Keratinocyte (primary cell): ENCODE data around the gene DCP1A. TPM values are rescaled to one million over a fixed set of nuclear protein-coding genes. Genes with fewer than 3 reads are reported as not detected.

ENCODE experiments used
- DNase-seq: peaks from one replicate; pipeline ENCODE4 v3.0.0-alpha.2; 2011; ENCODE audit warnings: low read depth, missing footprints, low spot score
- FAIRE-seq: peaks from 2 replicates; lab custom pipeline; 2011; peaks lifted over from hg19 to GRCh38; lab: Jason Lieb, UNC
- H2AFZ ChIP-seq: 2 replicates; pipeline ENCODE4 v1.6.0; 2012; ENCODE audit warnings: low read length, control low read depth, inconsistent platforms; ENCODE audit not compliant: control insufficient read depth
- H3K27ac ChIP-seq: 2 replicates; pipeline ENCODE4 v1.5.1; 2011; ENCODE audit warnings: low read length; ENCODE audit not compliant: control insufficient read depth, insufficient read depth
- H3K27me3 ChIP-seq: 3 replicates; pipeline ENCODE4 v1.6.0; 2011; ENCODE audit warnings: low read length; ENCODE audit not compliant: control insufficient read depth, insufficient read depth; ENCODE audit errors: extremely low read depth
- H3K36me3 ChIP-seq, 2 experiments: 2 replicates in 1 of 2; 3 replicates in 1 of 2; pipeline ENCODE4 v1.5.1; 2011; ENCODE audit warnings: low read length in 2 of 2, mild to moderate bottlenecking in 1 of 2; ENCODE audit not compliant: control insufficient read depth in 2 of 2, insufficient read depth in 2 of 2; ENCODE audit errors: extremely low read depth in 1 of 2
- H3K4me1 ChIP-seq: 3 replicates; pipeline ENCODE4 v1.5.1; 2011; ENCODE audit warnings: low read length; ENCODE audit not compliant: control insufficient read depth, insufficient read depth; ENCODE audit errors: extremely low read depth
- H3K4me2 ChIP-seq: 3 replicates; pipeline ENCODE4 v1.6.0; 2011; ENCODE audit warnings: low read depth, low read length; ENCODE audit not compliant: control insufficient read depth, insufficient read depth; ENCODE audit errors: extremely low read depth
- H3K4me3 ChIP-seq, 3 experiments: fragments of 200-600 bp in 1 of 3; sonication (generic) in 1 of 3; 2 replicates in 2 of 3; 3 replicates in 1 of 3; pipeline ENCODE4 v1.5.1; 2011 to 2016; ENCODE audit warnings: low read length in 3 of 3, mild to moderate bottlenecking in 3 of 3, control low read depth in 2 of 3, inconsistent platforms in 1 of 3, low read depth in 1 of 3, mixed read lengths in 1 of 3, mixed run types in 1 of 3, moderate library complexity in 1 of 3; ENCODE audit not compliant: control insufficient read depth in 2 of 3, insufficient read depth in 2 of 3; ENCODE audit errors: extremely low read depth in 1 of 3
- H3K79me2 ChIP-seq: 2 replicates; pipeline ENCODE4 v1.6.0; 2012; ENCODE audit warnings: low read length; ENCODE audit not compliant: control insufficient read depth, insufficient read depth
- H3K9ac ChIP-seq: 3 replicates; pipeline ENCODE4 v1.6.0; 2011; ENCODE audit warnings: low read length; ENCODE audit not compliant: control insufficient read depth, insufficient read depth; ENCODE audit errors: extremely low read depth
- H3K9me1 ChIP-seq: 3 replicates; pipeline ENCODE4 v1.6.0; 2011; ENCODE audit warnings: low read length; ENCODE audit not compliant: control insufficient read depth, insufficient read depth; ENCODE audit errors: extremely low read depth
- H3K9me3 ChIP-seq: 2 replicates; pipeline ENCODE4 v1.5.1; 2012; ENCODE audit warnings: low read depth, low read length; ENCODE audit not compliant: control insufficient read depth
- H4K20me1 ChIP-seq: 3 replicates; pipeline ENCODE4 v1.6.0; 2011; ENCODE audit warnings: low read length; ENCODE audit not compliant: control insufficient read depth, insufficient read depth; ENCODE audit errors: extremely low read depth
- CTCF ChIP-seq, 3 experiments: IDR thresholded peaks in 1 of 3; conservative IDR thresholded peaks in 1 of 3; optimal IDR thresholded peaks in 1 of 3; 2 replicates in 2 of 3; 3 replicates in 1 of 3; pipeline versions ENCODE3 to v1.5.1; 2011; ENCODE audit warnings: low read length in 3 of 3, mild to moderate bottlenecking in 3 of 3, moderate library complexity in 2 of 3, control low read depth in 1 of 3, inconsistent platforms in 1 of 3; ENCODE audit not compliant: insufficient read depth in 2 of 3; ENCODE audit errors: extremely low read depth in 1 of 3
- EZH2 ChIP-seq: IDR thresholded peaks from one replicate; pipeline ENCODE4 v1.6.1; 2012; ENCODE audit warnings: inconsistent platforms, mild to moderate bottlenecking, low read length, moderate library complexity
- dilution Hi-C: fragments of 300-500 bp; cut with MboI; formaldehyde crosslinking; loops from one replicate; pipeline ENCODE4 v1.7.0; 2020; ENCODE audit warnings: low sequenced_read_pairs; ENCODE audit not compliant: extremely low pct_ligation_motif_present
- polyA plus RNA-seq, 5 experiments: library from polyadenylated mRNA; depleted of rRNA in 3 of 5; stranded (reverse) in 3 of 5; stranded (forward) in 1 of 5; unstranded in 1 of 5; fragments of >200 nt; gene quantifications; 1 replicate in 1 of 5; 2 replicates in 3 of 5; 3 replicates in 1 of 5; pipeline versions ENCODE4 v1.2.1 to v1.2.3, GENCODE V29; 2011 to 2012; ENCODE audit warnings: missing spikeins in 2 of 5, low read depth in 1 of 5, low replicate concordance in 1 of 5

Gene DCP1A
- polyA plus RNA-seq, 1 donor (not counting 4 experiments of a cell fraction or from before 2014, with no cell fraction given), result 15.0 TPM

GRCh38 chr3:53303957-53304356, 43.4 kb downstream of the DCP1A start:
- Histone ChIP-seq H2AFZ (no peak overlapping the region), H3K4me2 (no peak overlapping the region), H3K27ac (no peak overlapping the region), H3K4me3 (no peak overlapping the region), H3K79me2 (no peaks in the 10 kb centered on the region), H3K36me3 (peaks cover 0 to 3% of the 10 kb centered on the region in 2 experiments), H3K9me3 (no peaks in the 10 kb centered on the region), H4K20me1 (no peaks in the 10 kb centered on the region), H3K27me3 (no peaks in the 10 kb centered on the region), H3K9me1 (no peaks in the 10 kb centered on the region), H3K9ac (no peak overlapping the region), H3K4me1 (no peaks in the 10 kb centered on the region)
- no peak for TF ChIP-seq CTCF (optimal IDR thresholded peaks at IDR 0.05 in 1 of 3, IDR thresholded peaks at IDR 0.05 in 1 of 3, conservative IDR thresholded peaks at IDR 0.05 in 1 of 3; ENCODE audit: extremely low read depth in 1 of 3, insufficient read depth in 2 of 3, low read length in 3 of 3)
- no peak for TF ChIP-seq EZH2
- DNase-seq (no peak), FAIRE-seq (no peak)
- dilution Hi-C loops, result no loop called here

GRCh38 chr3:53303549-53303948, 43.8 kb downstream of the DCP1A start:
- Histone ChIP-seq H3K79me2 (no peaks in the 10 kb centered on the region), H4K20me1 (no peaks in the 10 kb centered on the region), H3K4me1 (no peaks in the 10 kb centered on the region), H3K9me1 (no peaks in the 10 kb centered on the region), H3K9me3 (no peaks in the 10 kb centered on the region), H2AFZ (no peak overlapping the region), H3K9ac (no peak overlapping the region), H3K36me3 (peaks cover 0 to 3% of the 10 kb centered on the region in 2 experiments), H3K27ac (no peak overlapping the region), H3K4me3 (no peak overlapping the region), H3K4me2 (no peak overlapping the region), H3K27me3 (no peaks in the 10 kb centered on the region)
- TF ChIP-seq EZH2 (no peak), CTCF (optimal IDR thresholded peaks at IDR 0.05 in 1 of 3, IDR thresholded peaks at IDR 0.05 in 1 of 3, conservative IDR thresholded peaks at IDR 0.05 in 1 of 3; ENCODE audit: extremely low read depth in 1 of 3, insufficient read depth in 2 of 3, low read length in 3 of 3) (no peak)
- dilution Hi-C loops, result no loop called here
- FAIRE-seq, result no peak
- DNase-seq, result no peak
